Measurements from ENCODE around the gene PRKAA1. TPM values are rescaled to one million over a fixed set of nuclear protein-coding genes. Genes with fewer than 3 reads are reported as not detected.
"Not testable (repeated sequence)": the region's sequence is repeated elsewhere in the genome, so short reads cannot be mapped to it uniquely, and the experiment has no call there.

The PRKAA1 gene
- total RNA-seq, 2 donors from 2014 or later = 56.6 to 158 TPM

- no peak for DNase-seq (ENCODE audit: low spot score)
Measured at GRCh38 chr5:40791715-40792139, 6.4 kb downstream of the PRKAA1 start.

GRCh38 chr5:40790947-40791593 is 7.1 kb downstream of the PRKAA1 start:
- Histone ChIP-seq H3K36me3 (no peaks in the 10 kb centered on the region), H3K4me1 (ENCODE audit: control insufficient read depth in 1 of 2, low read depth in 2 of 2) (peaks cover 28 to 30% of the 10 kb centered on the region in 2 donors), H3K9me3 (no peaks in the 10 kb centered on the region), H3K27ac (no peak overlapping the region), H3K4me3 (no peak overlapping the region), H3K27me3 (replicated peaks; ENCODE audit: insufficient read depth) (no peaks in the 10 kb centered on the region)
- no peak for ATAC-seq (ENCODE audit: insufficient number of reproducible peaks, low FRiP score, low read depth)
- no peak for DNase-seq (ENCODE audit: low spot score)
- no peak for TF ChIP-seq CTCF (IDR thresholded peaks at IDR 0.05)

More at GRCh38 chr5:40791715-40792139, 6.4 kb downstream of the PRKAA1 start:
- no peaks in the 10 kb centered on the region for H3K36me3 ChIP-seq
- no peaks in the 10 kb centered on the region for H3K9me3 ChIP-seq
- H3K4me1 ChIP-seq (ENCODE audit: control insufficient read depth in 1 of 2, low read depth in 2 of 2) = peaks cover 34 to 36% of the 10 kb centered on the region in 2 donors
- H3K4me3 ChIP-seq = no peak overlapping the region
- no peaks in the 10 kb centered on the region for H3K27me3 ChIP-seq (replicated peaks; ENCODE audit: insufficient read depth)
- ATAC-seq (ENCODE audit: insufficient number of reproducible peaks, low FRiP score, low read depth) = no peak
- no peak for TF ChIP-seq CTCF (IDR thresholded peaks at IDR 0.05)
- no peak overlapping the region for H3K27ac ChIP-seq

- H3K4me1 ChIP-seq (ENCODE audit: control insufficient read depth in 1 of 2, low read depth in 2 of 2) = peaks cover 21 to 28% of the 10 kb centered on the region in 2 donors
- not testable (repeated sequence) for H3K9me3 ChIP-seq; H3K36me3 ChIP-seq; ATAC-seq (ENCODE audit: insufficient number of reproducible peaks, low FRiP score, low read depth); H3K27me3 ChIP-seq (replicated peaks; ENCODE audit: insufficient read depth); DNase-seq (ENCODE audit: low spot score); H3K27ac ChIP-seq; H3K4me3 ChIP-seq
Measured at GRCh38 chr5:40788941-40789340, 9.2 kb downstream of the PRKAA1 start.

GRCh38 chr5:40787986-40788385 is 10.2 kb downstream of the PRKAA1 start:
- H3K4me1 ChIP-seq (ENCODE audit: control insufficient read depth in 1 of 2, low read depth in 2 of 2) = peaks cover 24 to 28% of the 10 kb centered on the region in 2 donors
- DNase-seq (ENCODE audit: low spot score) (no peak), ATAC-seq (ENCODE audit: insufficient number of reproducible peaks, low FRiP score, low read depth) (no peak)
- H3K36me3 ChIP-seq = no peaks in the 10 kb centered on the region
- H3K9me3 ChIP-seq = no peaks in the 10 kb centered on the region
- no peak overlapping the region for H3K4me3 ChIP-seq
- no peak for TF ChIP-seq CTCF (IDR thresholded peaks at IDR 0.05)
- H3K27me3 ChIP-seq (replicated peaks; ENCODE audit: insufficient read depth) = no peaks in the 10 kb centered on the region
- H3K27ac ChIP-seq = no peak overlapping the region

GRCh38 chr5:40786664-40787063 is 11.5 kb downstream of the PRKAA1 start:
- DNase-seq (ENCODE audit: low spot score); H3K27ac ChIP-seq; H3K36me3 ChIP-seq; H3K27me3 ChIP-seq (replicated peaks; ENCODE audit: insufficient read depth); H3K9me3 ChIP-seq; H3K4me3 ChIP-seq; ATAC-seq (ENCODE audit: insufficient number of reproducible peaks, low FRiP score, low read depth): not testable (repeated sequence)
- H3K4me1 ChIP-seq (ENCODE audit: control insufficient read depth in 1 of 2, low read depth in 2 of 2) = peaks cover 23 to 31% of the 10 kb centered on the region in 2 donors

GRCh38 chr5:40784916-40785315 is 13.3 kb downstream of the PRKAA1 start:
- no peaks in the 10 kb centered on the region for H3K36me3 ChIP-seq
- no peak for ATAC-seq (ENCODE audit: insufficient number of reproducible peaks, low FRiP score, low read depth)
- H3K4me1 ChIP-seq (ENCODE audit: control insufficient read depth in 1 of 2, low read depth in 2 of 2) = peaks cover 13 to 22% of the 10 kb centered on the region in 2 donors
- no peaks in the 10 kb centered on the region for H3K27me3 ChIP-seq (replicated peaks; ENCODE audit: insufficient read depth)
- H3K9me3 ChIP-seq = no peaks in the 10 kb centered on the region
- no peak for DNase-seq (ENCODE audit: low spot score)
- no peak for TF ChIP-seq CTCF (IDR thresholded peaks at IDR 0.05)
- H3K4me3 ChIP-seq = no peak overlapping the region
- H3K27ac ChIP-seq = no peak overlapping the region
